SK-N-MC (cell line): ENCODE measurements around the gene NT5DC4.

ENCODE experiments used
- EZH2 ChIP-seq: fragments of 200-600 bp; sonication (generic); IDR thresholded peaks from one replicate; pipeline ENCODE4 v1.6.1; 2017; ENCODE audit warnings: antibody characterized with exemption
- FOXP2 ChIP-seq: optimal IDR thresholded peaks from 2 replicates; pipeline ENCODE3; 2011; ENCODE audit warnings: mild to moderate bottlenecking, moderate library complexity; ENCODE audit not compliant: insufficient read depth; ENCODE audit errors: extremely low read length, control extremely low read depth
- POLR2AphosphoS5 ChIP-seq: IDR thresholded peaks from 2 replicates; pipeline ENCODE4 v1.6.1; 2012; ENCODE audit warnings: mild to moderate bottlenecking, low read depth, low read length, borderline replicate concordance

GRCh38 chr2:112685271-112685884, 35.4 kb upstream of the NT5DC4 start:
- TF ChIP-seq POLR2AphosphoS5 (no peak), EZH2 (no peak), FOXP2 (no peak)
